Hematopoietic multipotent progenitor cell treated with erythropoietin and hydrocortisone succinate and interleukin-3 and kit ligand, for 17 days (in vitro differentiated cells): Measurements from ENCODE around the gene GPLD1.
"Not testable (repeated sequence)": the region's sequence is repeated elsewhere in the genome, so short reads cannot be mapped to it uniquely, and the experiment has no call there.

Experiments used
- DNase-seq: peaks from one replicate; pipeline ENCODE4 v3.0.0-alpha.2; 2015; ENCODE audit warnings: low spot score

GPLD1 gene

GRCh38 chr6:24489470-24489869 lies at the start of gene GPLD1:
Gene GPLD1 (minus strand): TSS chr6:24489578. CDS start chr6:24489511, 67 bp downstream.
- DNase-seq = no peak

- DNase-seq = no peak
Measured at GRCh38 chr6:24537771-24538385, 48.5 kb upstream of the GPLD1 start.

- no peak for DNase-seq
Measured at GRCh38 chr6:24537082-24537699, 47.8 kb upstream of the GPLD1 start.

GRCh38 chr6:24536466-24536865 lies 47.1 kb upstream of the GPLD1 start:
- DNase-seq = no peak

- DNase-seq = no peak
Measured at GRCh38 chr6:24535210-24535609, 45.8 kb upstream of the GPLD1 start.

- DNase-seq = no peak
Measured at GRCh38 chr6:24534329-24534728, 45.0 kb upstream of the GPLD1 start.

GRCh38 chr6:24529985-24530384 lies 40.6 kb upstream of the GPLD1 start:
- no peak for DNase-seq

- DNase-seq = peak; percentile 30
Measured at GRCh38 chr6:24524805-24525204, 35.4 kb upstream of the GPLD1 start.

GRCh38 chr6:24524329-24524728 lies 35.0 kb upstream of the GPLD1 start:
- DNase-seq = no peak

- no peak for DNase-seq
Measured at GRCh38 chr6:24522228-24523176, 33.1 kb upstream of the GPLD1 start.

GRCh38 chr6:24520929-24521546 lies 31.7 kb upstream of the GPLD1 start:
- peak; percentile 77 for DNase-seq

GRCh38 chr6:24517659-24518543 lies 28.5 kb upstream of the GPLD1 start:
- no peak for DNase-seq

GRCh38 chr6:24513602-24514001 lies 24.2 kb upstream of the GPLD1 start:
- DNase-seq = peak; percentile 23

GRCh38 chr6:24511976-24512375 lies 22.6 kb upstream of the GPLD1 start:
- DNase-seq = not testable (repeated sequence)

GRCh38 chr6:24506814-24507520 lies 17.6 kb upstream of the GPLD1 start:
- DNase-seq = no peak

GRCh38 chr6:24504649-24505586 lies 15.5 kb upstream of the GPLD1 start:
- no peak for DNase-seq

- DNase-seq = no peak
Measured at GRCh38 chr6:24504287-24504648, 14.9 kb upstream of the GPLD1 start.

- no peak for DNase-seq
Measured at GRCh38 chr6:24501914-24502313, 12.5 kb upstream of the GPLD1 start.

GRCh38 chr6:24501374-24501773 lies 12.0 kb upstream of the GPLD1 start:
- DNase-seq = no peak

GRCh38 chr6:24500683-24501082 lies 11.3 kb upstream of the GPLD1 start:
- DNase-seq = no peak
